AG04449 (cell line): ENCODE results near the gene ARHGEF4.

Experiments
- CTCF ChIA-PET: fragments of 350-600 bp; formaldehyde crosslinking; extraction: SDS; loops from one replicate; lab custom pipeline; 2021; ENCODE audit warnings: antibody characterized with exemption; lab: Yijun Ruan, JAX
- POLR2A ChIA-PET: fragments of 400-600, 350-600 bp; formaldehyde crosslinking; extraction: SDS; loops from one replicate; lab custom pipeline; 2020; ENCODE audit warnings: antibody characterized with exemption, inconsistent platforms; lab: Yijun Ruan, JAX
- DNase-seq: peaks from one replicate; pipeline ENCODE4 v3.0.0-alpha.2; 2010; ENCODE audit warnings: low read depth, low spot score
- H3K4me3 ChIP-seq: 2 replicates; pipeline ENCODE4 v1.5.1; 2011; ENCODE audit warnings: low read depth, mild to moderate bottlenecking, control low read depth, low read length
- TF ChIP-seq, protein P1 (sequence below): IDR thresholded peaks from one replicate; pipeline ENCODE4 v1.5.1; 2011; ENCODE audit warnings: mild to moderate bottlenecking, moderate library complexity, low read length, control low read depth, inconsistent platforms; ENCODE audit not compliant: insufficient read depth; ENCODE audit errors: missing control alignments

The ARHGEF4 gene

DNA sequence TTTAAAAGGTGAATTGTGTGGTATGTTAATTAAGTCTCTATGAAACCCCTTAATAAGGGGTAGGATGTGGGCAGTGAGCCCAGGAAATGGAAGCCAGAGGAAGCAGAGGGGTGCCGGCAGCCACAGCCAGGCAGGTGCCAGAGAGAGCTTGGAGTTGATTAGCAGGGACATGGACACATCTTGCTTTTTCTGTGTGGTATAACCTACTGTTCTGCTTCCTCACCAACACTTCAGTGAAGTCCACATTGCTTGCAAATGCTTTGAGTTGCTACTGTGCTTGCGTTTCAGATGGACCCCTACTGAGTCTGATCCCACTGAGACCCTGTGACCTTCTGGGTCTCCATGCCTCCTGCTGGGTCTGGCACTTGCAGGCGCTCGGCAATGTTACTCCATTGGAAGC is 30.3 kb upstream of the ARHGEF4 start:
- TF ChIP-seq, protein P1, sequence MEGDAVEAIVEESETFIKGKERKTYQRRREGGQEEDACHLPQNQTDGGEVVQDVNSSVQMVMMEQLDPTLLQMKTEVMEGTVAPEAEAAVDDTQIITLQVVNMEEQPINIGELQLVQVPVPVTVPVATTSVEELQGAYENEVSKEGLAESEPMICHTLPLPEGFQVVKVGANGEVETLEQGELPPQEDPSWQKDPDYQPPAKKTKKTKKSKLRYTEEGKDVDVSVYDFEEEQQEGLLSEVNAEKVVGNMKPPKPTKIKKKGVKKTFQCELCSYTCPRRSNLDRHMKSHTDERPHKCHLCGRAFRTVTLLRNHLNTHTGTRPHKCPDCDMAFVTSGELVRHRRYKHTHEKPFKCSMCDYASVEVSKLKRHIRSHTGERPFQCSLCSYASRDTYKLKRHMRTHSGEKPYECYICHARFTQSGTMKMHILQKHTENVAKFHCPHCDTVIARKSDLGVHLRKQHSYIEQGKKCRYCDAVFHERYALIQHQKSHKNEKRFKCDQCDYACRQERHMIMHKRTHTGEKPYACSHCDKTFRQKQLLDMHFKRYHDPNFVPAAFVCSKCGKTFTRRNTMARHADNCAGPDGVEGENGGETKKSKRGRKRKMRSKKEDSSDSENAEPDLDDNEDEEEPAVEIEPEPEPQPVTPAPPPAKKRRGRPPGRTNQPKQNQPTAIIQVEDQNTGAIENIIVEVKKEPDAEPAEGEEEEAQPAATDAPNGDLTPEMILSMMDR = no peak
- CTCF ChIA-PET = no interaction called here
- POLR2A ChIA-PET = no interaction called here
- H3K4me3 ChIP-seq = no peak overlapping the region
- no peak for DNase-seq

DNA sequence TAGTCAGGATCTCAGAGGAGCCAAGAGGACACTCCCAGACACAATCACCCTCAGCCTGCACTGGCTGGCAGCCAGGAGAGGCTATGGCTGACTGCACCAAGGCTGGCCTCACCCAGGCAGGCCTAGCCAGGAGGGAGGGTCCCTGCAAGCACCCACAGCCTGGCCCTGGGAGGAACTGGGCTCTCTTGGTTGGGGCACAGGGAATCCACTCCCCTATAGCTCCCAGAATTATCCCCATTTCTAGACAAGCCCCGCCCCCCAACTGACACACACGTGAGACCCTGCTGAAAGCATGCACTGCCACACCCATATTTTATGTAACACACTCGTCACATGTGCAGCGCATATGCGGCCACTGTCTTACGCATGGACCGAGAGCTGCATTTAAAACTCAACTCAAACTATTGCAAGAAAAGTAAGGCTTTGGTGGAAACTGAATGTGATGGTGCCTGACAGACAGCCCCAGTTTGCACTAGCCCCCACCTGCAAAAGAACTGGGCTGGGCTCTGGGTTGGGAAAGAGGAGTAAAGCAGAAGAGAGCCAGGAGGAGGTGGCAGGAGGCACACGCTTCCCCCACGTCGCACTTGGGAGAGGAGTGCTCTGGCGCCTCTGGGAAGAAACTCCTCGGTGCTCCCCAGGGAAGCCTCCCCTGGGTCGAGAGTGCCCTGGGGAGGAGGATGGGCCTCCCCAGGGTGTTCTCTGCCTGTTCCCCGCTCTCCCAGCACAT is 28.9 kb upstream of the ARHGEF4 start:
- CTCF ChIA-PET = no interaction called here
- no peak for DNase-seq
- TF ChIP-seq, protein P1 = no peak
- POLR2A ChIA-PET = no interaction called here
- H3K4me3 ChIP-seq = no peak overlapping the region

DNA sequence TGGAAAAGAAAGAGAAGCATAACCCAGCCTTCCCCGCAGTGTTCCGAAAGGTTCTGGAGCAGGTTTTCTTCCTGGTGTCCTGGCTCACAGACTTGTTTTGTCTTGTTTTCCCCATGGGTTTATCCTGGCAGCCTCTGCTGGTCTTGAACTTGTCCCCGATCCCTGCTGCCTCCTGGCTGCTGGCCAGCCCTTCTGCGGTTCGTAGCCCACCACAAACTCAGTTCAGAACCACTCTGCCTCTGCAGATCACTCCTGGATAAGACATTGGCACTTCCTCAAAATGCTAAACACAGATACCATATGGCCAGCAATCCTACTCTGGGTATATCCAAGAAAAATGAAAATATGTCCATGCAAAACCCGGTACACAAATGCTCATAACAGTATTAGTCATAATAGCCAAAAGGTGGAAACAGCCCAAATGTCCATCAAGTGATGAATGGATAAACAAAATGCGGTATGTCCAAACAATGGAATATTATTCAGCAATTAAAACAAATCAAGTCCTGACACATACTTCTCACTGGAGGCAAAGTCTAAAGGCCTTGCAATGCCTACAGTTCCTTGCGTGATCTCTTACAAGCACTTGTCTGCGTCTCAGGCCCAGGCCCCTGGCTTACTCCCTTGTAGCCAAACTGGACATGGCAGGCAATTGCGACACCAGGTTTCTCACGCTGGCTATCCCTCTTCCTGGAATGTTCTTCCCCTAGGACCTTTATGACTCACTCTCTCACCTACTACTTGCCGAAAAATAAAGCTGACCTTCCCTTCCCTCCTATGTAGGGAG is 28.0 kb upstream of the ARHGEF4 start:
- ChIA-PET POLR2A (no interaction called here), CTCF (interaction anchor here (0.8 kb wide), 1 partner anchor 11 kb away, joined by 4 read pairs; no protein-coding TSS in a partner anchor)
- TF ChIP-seq, protein P1 = no peak
- no peak overlapping the region for H3K4me3 ChIP-seq
- no peak for DNase-seq

DNA sequence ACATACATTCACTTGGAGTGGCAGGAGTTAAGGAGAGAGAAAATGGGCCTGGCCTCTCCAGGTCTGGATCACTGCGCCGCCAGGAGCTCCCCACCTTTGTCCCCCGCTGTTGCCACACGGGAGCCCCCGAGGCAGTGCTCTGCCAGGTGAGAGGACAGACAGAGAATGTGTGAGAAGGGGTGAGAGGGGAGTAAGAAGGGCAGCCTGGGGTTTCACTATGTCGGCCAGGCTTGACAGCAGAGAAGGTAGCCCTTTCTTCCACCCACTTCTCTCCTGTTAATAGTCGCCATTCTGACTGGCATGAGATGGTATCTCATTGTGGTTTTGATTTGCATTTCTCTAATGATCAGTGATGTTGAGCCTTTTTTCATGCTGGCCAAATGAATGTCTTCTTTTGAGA is 26.2 kb upstream of the ARHGEF4 start:
- ChIA-PET CTCF (interaction anchor here (1.1 kb wide), 1 partner anchor 12 kb away, joined by 3 read pairs; no protein-coding TSS in a partner anchor), POLR2A (no interaction called here)
- TF ChIP-seq, protein P1 = no peak
- no peak for DNase-seq
- H3K4me3 ChIP-seq = no peak overlapping the region

DNA sequence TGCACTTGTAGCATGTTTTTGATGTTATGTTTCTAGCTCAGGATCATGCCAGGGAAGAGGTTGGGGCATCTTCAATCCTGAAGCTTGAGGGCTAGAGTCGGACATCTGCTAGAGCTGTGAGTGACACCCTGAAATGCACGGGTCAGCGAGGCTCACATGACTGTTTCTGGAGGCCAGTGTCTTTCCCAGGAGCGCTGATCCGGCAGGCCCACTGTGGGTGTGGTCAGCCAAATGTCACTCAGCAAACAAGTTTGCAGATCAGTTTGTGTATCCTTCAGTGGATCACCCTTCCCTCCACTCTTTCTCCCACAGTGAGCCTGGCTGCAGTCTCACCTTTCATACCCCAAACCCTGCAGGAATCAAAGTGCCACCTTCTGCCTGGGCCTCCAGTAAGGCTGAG is 23.0 kb upstream of the ARHGEF4 start:
- ChIA-PET CTCF (no interaction called here), POLR2A (no interaction called here)
- TF ChIP-seq, protein P1 = no peak
- DNase-seq = no peak
- H3K4me3 ChIP-seq = no peak overlapping the region
